Measurements from ENCODE around the gene GCC2. TPM values are rescaled to one million over a fixed set of nuclear protein-coding genes. Genes with fewer than 3 reads are reported as not detected.
A peak's percentile ranks its signal among the peaks of the same experiment; 100 is the strongest.

Gene GCC2
- total and polyA plus RNA-seq, 7 donors: 4.8 to 24.0 (median 18.0) TPM

- Histone ChIP-seq H3K4me3 (no peak overlapping the region), H3K4me1 (peaks cover 11% of the 10 kb centered on the region), H3K9me3 (no peaks in the 10 kb centered on the region), H3K27ac (no peak overlapping the region), H3K27me3 (ENCODE audit: insufficient read depth in 3 of 3, low read length in 2 of 3) (no peaks in the 10 kb centered on the region), H3K36me3 (ENCODE audit: insufficient read depth in 1 of 2, low read depth in 1 of 2) (no peaks in the 10 kb centered on the region)
- DNase-seq (no peak), ATAC-seq (no peak)
- intact Hi-C loops (cut with DNase I): no loop called here
- 86 to 92% (median 91%) methylated on average over 5 of the region's 5 CpGs for WGBS, 3 donors
- no peak for TF ChIP-seq CTCF (IDR thresholded peaks at IDR 0.05)
These were observed 82.7 kb downstream of the GCC2 start for GRCh38 chr2:108531674-108532055.

GRCh38 chr2:108533832-108534583 lies 85.0 kb downstream of the GCC2 start, which contains the start of gene LIMS1:
Gene LIMS1 (plus strand): TSS chr2:108534470. CDS start chr2:108534563, 93 bp downstream.
- TF ChIP-seq CTCF (IDR thresholded peaks at IDR 0.05): no peak
- H3K4me1 ChIP-seq: peaks cover 21% of the 10 kb centered on the region
- H3K9me3 ChIP-seq: no peaks in the 10 kb centered on the region
- peak within 1 kb of the TSS; percentile 82 for H3K4me3 ChIP-seq
- ATAC-seq: peak; percentile 94 to 96 (median 95)
- no peaks in the 10 kb centered on the region for H3K36me3 ChIP-seq (ENCODE audit: insufficient read depth in 1 of 2, low read depth in 1 of 2)
- WGBS, 3 donors: 0 to 1% (median 0%) methylated on average over 21 to 86 of the region's 87 CpGs
- DNase-seq: peak; percentile 94 to 96
- peak within 1 kb of the TSS; percentile 96 for H3K27ac ChIP-seq
- intact Hi-C loops (cut with DNase I): loop anchor here in 1 of 2 donors (2.0 kb wide), 1 partner anchor 51 kb away; no protein-coding TSS in a partner anchor
- no peaks in the 10 kb centered on the region for H3K27me3 ChIP-seq (ENCODE audit: insufficient read depth in 3 of 3, low read length in 2 of 3)

- Histone ChIP-seq H3K36me3 (ENCODE audit: insufficient read depth in 1 of 2, low read depth in 1 of 2) (no peaks in the 10 kb centered on the region), H3K9me3 (no peaks in the 10 kb centered on the region), H3K27ac (peak overlapping the region; percentile 96), H3K4me3 (peak overlapping the region; percentile 82), H3K4me1 (peaks cover 21% of the 10 kb centered on the region), H3K27me3 (ENCODE audit: insufficient read depth in 3 of 3, low read length in 2 of 3) (no peaks in the 10 kb centered on the region)
- 0 to 1% (median 1%) methylated on average over 42 to 57 of the region's 57 CpGs for WGBS, 3 donors
- ATAC-seq (peak in 1 of 4 donors; percentile 23), DNase-seq (peak in 1 of 2 donors; percentile 68)
- intact Hi-C loops (cut with DNase I): loop anchor here (2.0 to 5.0 kb wide), 2 partner anchors 38 to 50 kb away; no protein-coding TSS in a partner anchor
- TF ChIP-seq CTCF (IDR thresholded peaks at IDR 0.05): no peak
These were observed 85.8 kb downstream of the GCC2 start for GRCh38 chr2:108534584-108535356.

- ATAC-seq: no peak
- Histone ChIP-seq H3K4me1 (peaks cover 21% of the 10 kb centered on the region), H3K36me3 (ENCODE audit: insufficient read depth in 1 of 2, low read depth in 1 of 2) (no peaks in the 10 kb centered on the region), H3K9me3 (no peaks in the 10 kb centered on the region), H3K4me3 (peak overlapping the region; percentile 82), H3K27ac (peak overlapping the region; percentile 96), H3K27me3 (ENCODE audit: insufficient read depth in 3 of 3, low read length in 2 of 3) (no peaks in the 10 kb centered on the region)
- no peak for DNase-seq
- 3 to 11% (median 5%) methylated on average over 9 of the region's 9 CpGs for WGBS, 3 donors
- intact Hi-C loops (cut with DNase I): loop anchor here (2.0 to 5.0 kb wide), 2 partner anchors 37 to 50 kb away; no protein-coding TSS in a partner anchor
- no peak for TF ChIP-seq CTCF (IDR thresholded peaks at IDR 0.05)
These were observed 86.3 kb downstream of the GCC2 start for GRCh38 chr2:108535357-108535631.
